ENCODE results near the gene VEZT.

- TF ChIP-seq POLR2A (IDR thresholded peaks at IDR 0.05) (no peak), CTCF (IDR thresholded peaks at IDR 0.05) (no peak)
Observed at GRCh38 chr12:95335948-95336347, 118.3 kb downstream of the VEZT start.

All from thyroid gland (tissue), 4 donors.